Kidney (tissue), 14 donors: Measurements from ENCODE around the gene C6orf58. TPM values are rescaled to one million over a fixed set of nuclear protein-coding genes. Genes with fewer than 3 reads are reported as not detected.

ENCODE experiments used
- DNase-seq, 5 donors: peaks; one replicate each; pipeline ENCODE4 v3.0.0-alpha.2; 2013 to 2020
- FAIRE-seq: peaks from 2 replicates; lab custom pipeline; 2012; peaks lifted over from hg19 to GRCh38; lab: Jason Lieb, UNC
- H3K27ac ChIP-seq, 2 donors: one replicate each; pipeline ENCODE4 v1.7.0; 2013; ENCODE audit warnings: low read depth in 2 of 2, low read length in 2 of 2, inconsistent platforms in 1 of 2
- H3K27me3 ChIP-seq: one replicate; pipeline ENCODE4 v1.7.1; 2013; ENCODE audit warnings: low read length, inconsistent platforms; ENCODE audit not compliant: control insufficient read depth, insufficient read depth
- H3K36me3 ChIP-seq, 3 donors: one replicate each; pipeline versions ENCODE4 v1.7.0 to v1.7.1; 2013; ENCODE audit warnings: low read length in 3 of 3, control low read depth in 1 of 3, inconsistent platforms in 1 of 3; ENCODE audit not compliant: insufficient read depth in 3 of 3, control insufficient read depth in 2 of 3
- H3K4me1 ChIP-seq, 3 donors: one replicate each; pipeline versions ENCODE4 v1.7.0 to v1.7.1; 2013; ENCODE audit warnings: low read length in 3 of 3, inconsistent platforms in 1 of 3, low read depth in 1 of 3; ENCODE audit not compliant: control insufficient read depth in 2 of 3, insufficient read depth in 2 of 3
- H3K4me3 ChIP-seq, 3 donors: one replicate each; pipeline versions ENCODE4 v1.7.0 to v1.8.1; 2013; ENCODE audit warnings: low read length in 3 of 3, control low read depth in 1 of 3, inconsistent platforms in 1 of 3
- H3K9ac ChIP-seq, 3 donors: one replicate each; pipeline versions ENCODE4 v1.7.0 to v1.7.1; 2013; ENCODE audit warnings: low read length in 3 of 3, control low read depth in 1 of 3, inconsistent platforms in 1 of 3
- H3K9me3 ChIP-seq, 3 donors: one replicate each; pipeline versions ENCODE4 v1.7.0 to v1.7.1; 2013; ENCODE audit warnings: low read length in 3 of 3, control low read depth in 1 of 3, inconsistent platforms in 1 of 3; ENCODE audit not compliant: control insufficient read depth in 2 of 3, insufficient read depth in 1 of 3
- intact Hi-C: fragments of 100-400 bp; cut with DNase I; formaldehyde crosslinking; loops from one replicate; pipeline ENCODE4 v1.11.1; 2022
- polyA plus RNA-seq: library from polyadenylated mRNA; stranded (reverse); fragments of 350-450 nt; fragmentation: Illumina TruSeq; extraction: RNeasy Lipid Tissue Mini Kit (QIAGEN cat#74804); gene quantifications from one replicate; pipeline ENCODE4 v1.2.3, GENCODE V29; 2014; ENCODE audit warnings: low read depth, low replicate concordance; ENCODE audit not compliant: insufficient read depth
- total RNA-seq: library from RNA; stranded (reverse); fragmentation: NEBNext Ultra II Directional; extraction: Animal tissue kit (Norgen Biotek cat#: 25700); gene quantifications from one replicate; pipeline ENCODE4 v1.2.1, GENCODE V29; 2021
- TF ChIP-seq, protein P1 (sequence below): IDR thresholded peaks from 3 replicates; pipeline ENCODE4 v1.5.1; 2012; ENCODE audit warnings: mild to moderate bottlenecking, moderate library complexity, borderline replicate concordance; ENCODE audit not compliant: insufficient read depth; ENCODE audit errors: extremely low read depth
- donor health status: control.
- donor health status: control.
- donor health status: control.
- donor health status: control.
- donor health status: control.
- donor health status: DM: yes; HTN: yes; CAD: no.
- donor health status: Normal renal cell carcinoma (clear cell type).

C6orf58 gene
- total and polyA plus RNA-seq, 2 donors from 2014 or later = not detected

DNA sequence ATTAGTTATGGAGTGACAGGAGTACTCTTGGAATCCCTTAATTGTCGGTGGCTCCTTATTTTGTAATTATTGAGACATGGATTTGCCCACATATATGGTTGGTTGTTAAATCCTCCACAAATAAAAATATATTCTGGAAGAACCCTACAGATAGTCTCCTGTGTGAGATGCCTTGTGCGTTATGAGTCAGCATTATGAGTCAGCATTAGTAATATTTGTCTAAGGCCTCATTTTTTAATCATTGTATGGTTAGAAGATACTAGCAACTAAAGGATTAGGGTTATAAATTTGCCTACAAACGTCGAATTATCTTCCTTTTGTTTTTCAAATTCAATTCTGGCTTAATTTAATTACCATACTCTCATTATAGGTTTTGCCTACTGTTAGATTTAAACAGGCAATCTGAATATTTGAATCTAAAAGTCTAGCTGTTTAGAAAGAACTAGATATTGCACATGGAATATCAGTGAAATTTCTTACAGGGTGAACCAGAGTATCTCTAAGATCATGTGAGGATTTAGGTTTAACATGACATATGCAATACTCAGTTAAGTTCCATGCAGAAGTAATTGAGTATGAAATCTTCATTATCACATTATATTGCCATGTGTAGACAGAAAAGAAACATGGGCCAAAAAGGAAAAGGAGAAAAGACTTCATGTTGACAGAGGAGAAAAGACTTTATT, 5.9 kb downstream of the C6orf58 start:
- H3K9ac ChIP-seq = no peak overlapping the region
- DNase-seq (no peak), FAIRE-seq (no peak)
- no peaks in the 10 kb centered on the region for H3K9me3 ChIP-seq
- TF ChIP-seq, protein P1, sequence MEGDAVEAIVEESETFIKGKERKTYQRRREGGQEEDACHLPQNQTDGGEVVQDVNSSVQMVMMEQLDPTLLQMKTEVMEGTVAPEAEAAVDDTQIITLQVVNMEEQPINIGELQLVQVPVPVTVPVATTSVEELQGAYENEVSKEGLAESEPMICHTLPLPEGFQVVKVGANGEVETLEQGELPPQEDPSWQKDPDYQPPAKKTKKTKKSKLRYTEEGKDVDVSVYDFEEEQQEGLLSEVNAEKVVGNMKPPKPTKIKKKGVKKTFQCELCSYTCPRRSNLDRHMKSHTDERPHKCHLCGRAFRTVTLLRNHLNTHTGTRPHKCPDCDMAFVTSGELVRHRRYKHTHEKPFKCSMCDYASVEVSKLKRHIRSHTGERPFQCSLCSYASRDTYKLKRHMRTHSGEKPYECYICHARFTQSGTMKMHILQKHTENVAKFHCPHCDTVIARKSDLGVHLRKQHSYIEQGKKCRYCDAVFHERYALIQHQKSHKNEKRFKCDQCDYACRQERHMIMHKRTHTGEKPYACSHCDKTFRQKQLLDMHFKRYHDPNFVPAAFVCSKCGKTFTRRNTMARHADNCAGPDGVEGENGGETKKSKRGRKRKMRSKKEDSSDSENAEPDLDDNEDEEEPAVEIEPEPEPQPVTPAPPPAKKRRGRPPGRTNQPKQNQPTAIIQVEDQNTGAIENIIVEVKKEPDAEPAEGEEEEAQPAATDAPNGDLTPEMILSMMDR = no peak
- no peak overlapping the region for H3K27ac ChIP-seq
- intact Hi-C loops = no loop called here
- no peaks in the 10 kb centered on the region for H3K36me3 ChIP-seq
- no peaks in the 10 kb centered on the region for H3K27me3 ChIP-seq
- no peak overlapping the region for H3K4me3 ChIP-seq
- H3K4me1 ChIP-seq = no peaks in the 10 kb centered on the region

DNA sequence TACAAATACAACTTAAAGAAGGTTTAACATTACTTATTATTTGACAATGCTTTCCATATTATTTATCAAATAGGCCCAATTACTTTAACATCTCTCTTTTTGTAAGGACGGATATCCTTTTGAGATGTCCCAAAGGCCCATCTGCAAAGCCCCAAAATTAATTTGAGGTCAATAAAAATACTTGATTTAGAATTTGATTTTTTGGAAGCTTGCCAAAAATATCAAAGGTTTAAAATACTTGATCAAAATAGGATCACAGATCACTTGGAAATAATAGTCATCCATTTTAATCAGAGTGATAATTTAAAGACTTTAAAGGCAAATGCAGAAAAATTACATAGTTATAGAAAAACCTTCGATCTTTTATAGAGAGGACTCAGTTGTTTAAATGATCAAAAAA, 8.1 kb downstream of the C6orf58 start:
- TF ChIP-seq, protein P1 = no peak
- Histone ChIP-seq H3K27ac (no peak overlapping the region), H3K4me3 (no peak overlapping the region), H3K4me1 (no peaks in the 10 kb centered on the region), H3K9me3 (no peaks in the 10 kb centered on the region), H3K27me3 (no peaks in the 10 kb centered on the region), H3K9ac (no peak overlapping the region), H3K36me3 (no peaks in the 10 kb centered on the region)
- DNase-seq (no peak), FAIRE-seq (no peak)
- intact Hi-C loops = no loop called here

DNA sequence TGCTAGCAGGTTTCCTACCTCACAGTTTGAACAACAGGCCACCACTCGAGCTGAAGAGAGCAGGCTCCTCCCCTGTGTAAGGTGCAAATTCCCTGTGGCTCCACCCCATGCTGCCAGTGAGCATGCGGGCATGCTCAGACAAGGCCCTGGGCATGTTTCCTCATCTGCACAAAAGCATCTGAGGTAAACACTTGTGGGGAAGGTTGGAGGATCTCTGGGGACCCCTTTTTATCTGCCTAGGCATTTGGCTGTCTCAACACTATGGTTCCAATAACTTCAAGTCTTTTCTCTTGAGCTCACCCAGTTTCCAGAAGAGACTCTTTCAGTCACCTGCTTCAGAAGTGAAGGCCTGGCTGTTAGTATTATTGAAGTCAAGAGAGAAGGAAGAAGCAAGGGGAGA, 9.4 kb downstream of the C6orf58 start:
- Histone ChIP-seq H3K36me3 (no peaks in the 10 kb centered on the region), H3K4me1 (no peaks in the 10 kb centered on the region), H3K4me3 (no peak overlapping the region), H3K27ac (no peak overlapping the region), H3K27me3 (no peaks in the 10 kb centered on the region), H3K9ac (no peak overlapping the region), H3K9me3 (no peaks in the 10 kb centered on the region)
- intact Hi-C loops = no loop called here
- TF ChIP-seq, protein P1 = no peak
- FAIRE-seq (no peak), DNase-seq (no peak)

DNA sequence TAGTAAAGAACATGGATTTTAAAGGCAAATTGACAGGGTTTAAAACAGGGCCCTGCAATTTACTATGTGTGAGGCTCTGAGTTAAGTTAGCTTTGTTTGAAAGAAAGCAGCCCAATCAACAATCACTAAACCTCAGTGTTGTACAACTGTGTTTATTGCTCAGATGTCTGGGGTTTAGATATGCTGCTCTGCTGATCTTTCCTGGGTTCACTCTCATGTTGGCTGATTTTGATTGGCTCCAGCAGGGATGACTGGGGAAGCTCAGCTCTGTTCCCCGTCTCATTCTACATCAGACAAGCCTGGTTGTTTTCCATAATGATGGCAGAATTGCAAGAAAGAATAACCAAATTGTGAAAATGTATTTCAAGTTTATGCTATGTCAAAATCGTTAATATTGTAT, 10.9 kb downstream of the C6orf58 start:
- no peak for FAIRE-seq
- intact Hi-C loops = no loop called here
- H3K27me3 ChIP-seq = no peaks in the 10 kb centered on the region
- DNase-seq = no peak
- H3K4me3 ChIP-seq = no peak overlapping the region
- H3K4me1 ChIP-seq = no peaks in the 10 kb centered on the region
- H3K9me3 ChIP-seq = no peaks in the 10 kb centered on the region
- TF ChIP-seq, protein P1 = no peak
- H3K9ac ChIP-seq = no peak overlapping the region
- no peaks in the 10 kb centered on the region for H3K36me3 ChIP-seq
- H3K27ac ChIP-seq = no peak overlapping the region
